ENCODE data around the gene SPSB3. TPM values are rescaled to one million over a fixed set of nuclear protein-coding genes. Genes with fewer than 3 reads are reported as not detected.

SPSB3 gene
- total and polyA plus RNA-seq, 9 of the 15 experiments (the other 6 are each of a cell fraction or from before 2014, with no cell fraction given): 0.39 to 37.4 (median 7.1) TPM

- TF ChIP-seq MBD1 (CRISPR knock-in tag; IDR thresholded peaks at IDR 0.05) (no peak), CTCF (IDR thresholded peaks at IDR 0.05 in 2 of 3, conservative IDR thresholded peaks at IDR 0.05 in 1 of 3; ENCODE audit: insufficient read depth in 2 of 3, low read depth in 1 of 3, low read length in 3 of 3) (no peak), ESRRB (CRISPR knock-in tag; IDR thresholded peaks at IDR 0.05; ENCODE audit: borderline replicate concordance) (no peak), NFE2L1 (tag; IDR thresholded peaks at IDR 0.05; ENCODE audit: borderline replicate concordance, low read depth) (no peak), BMI1 (IDR thresholded peaks at IDR 0.05; ENCODE audit: low read length) (no peak), SAFB2 (IDR thresholded peaks at IDR 0.05; ENCODE audit: borderline replicate concordance, low read depth, low read length, severe bottlenecking) (no peak), CTCFL (IDR thresholded peaks at IDR 0.05; ENCODE audit: borderline replicate concordance, insufficient read depth, low read depth, low read length, poor library complexity, severe bottlenecking) (no peak), TARDBP (IDR thresholded peaks at IDR 0.05) (0 out of 2 replicates have a peak, but pooled peaks have one; percentile 19), RFX1 (IDR thresholded peaks at IDR 0.05) (no peak), THRAP3 (IDR thresholded peaks at IDR 0.05; ENCODE audit: borderline replicate concordance) (no peak), HSF4 (CRISPR knock-in tag; IDR thresholded peaks at IDR 0.05; ENCODE audit: borderline replicate concordance) (no peak), ZBTB5 (IDR thresholded peaks at IDR 0.05) (peak; percentile 96), MAZ (CRISPR knock-in tag; conservative IDR thresholded peaks at IDR 0.05 in 1 of 2, IDR thresholded peaks at IDR 0.05 in 1 of 2) (peak; percentile 54 to 63)
Observed at GRCh38 chr16:1782408-1783264, at the start of gene SPSB3, which contains the start of gene NUBP2 (continued).

All from K562 (cell line).